GM10248 (cell line): Measurements from ENCODE around the gene MISP.

Experiments
- CTCF ChIA-PET: fragments of 300-600 bp; sonication (Branson Sonifier 250); formaldehyde crosslinking; extraction: SDS; loops from one replicate; lab custom pipeline; 2021; ENCODE audit warnings: antibody characterized with exemption; lab: Yijun Ruan, JAX
- POLR2A ChIA-PET: fragments of 350-650 bp; sonication (Branson Sonifier 250); formaldehyde crosslinking; extraction: SDS; loops from one replicate; lab custom pipeline; 2020; ENCODE audit warnings: antibody characterized with exemption; lab: Yijun Ruan, JAX
- DNase-seq: peaks from one replicate; pipeline ENCODE4 v3.0.0; 2012; ENCODE audit errors: extremely low spot score
- CTCF ChIP-seq: IDR thresholded peaks from 2 replicates; pipeline ENCODE4 v1.5.1; 2012; ENCODE audit warnings: mild to moderate bottlenecking, low read depth; ENCODE audit errors: extremely low read depth, missing control alignments, control extremely low read depth

MISP gene

GRCh38 chr19:813219-814151 lies 62.6 kb downstream of the MISP start:
- CTCF ChIA-PET, result no interaction called here

More at GRCh38 chr19:813219-814151, 62.6 kb downstream of the MISP start:
- no peak for TF ChIP-seq CTCF
- no peak for DNase-seq
- POLR2A ChIA-PET, result no interaction called here
